ENCODE results near the gene NSUN3.

The NSUN3 gene

GRCh38 chr3:94082391-94082937 lies 19.6 kb downstream of the NSUN3 start:
- FAIRE-seq (no peak), DNase-seq (ENCODE audit: insufficient read length, low spot score) (no peak)

GRCh38 chr3:94083261-94083660 lies 20.4 kb downstream of the NSUN3 start:
- FAIRE-seq: no peak
- no peak for DNase-seq (ENCODE audit: insufficient read length, low spot score)

More at GRCh38 chr3:94082391-94082937, 19.6 kb downstream of the NSUN3 start:
- no peak for TF ChIP-seq CTCF (IDR thresholded peaks at IDR 0.05; ENCODE audit: insufficient read depth, missing control alignments)

GRCh38 chr3:94089126-94089525 lies 26.3 kb downstream of the NSUN3 start:
- DNase-seq (ENCODE audit: insufficient read length, low spot score) (no peak), FAIRE-seq (no peak)
- no peak for TF ChIP-seq CTCF (IDR thresholded peaks at IDR 0.05; ENCODE audit: insufficient read depth, missing control alignments)

More at GRCh38 chr3:94083261-94083660, 20.4 kb downstream of the NSUN3 start:
- TF ChIP-seq CTCF (IDR thresholded peaks at IDR 0.05; ENCODE audit: insufficient read depth, missing control alignments): no peak

- FAIRE-seq (no peak), DNase-seq (ENCODE audit: insufficient read length, low spot score) (no peak)
- TF ChIP-seq CTCF (IDR thresholded peaks at IDR 0.05; ENCODE audit: insufficient read depth, missing control alignments): no peak
Observed at GRCh38 chr3:94092086-94092485, 29.2 kb downstream of the NSUN3 start.

DNA sequence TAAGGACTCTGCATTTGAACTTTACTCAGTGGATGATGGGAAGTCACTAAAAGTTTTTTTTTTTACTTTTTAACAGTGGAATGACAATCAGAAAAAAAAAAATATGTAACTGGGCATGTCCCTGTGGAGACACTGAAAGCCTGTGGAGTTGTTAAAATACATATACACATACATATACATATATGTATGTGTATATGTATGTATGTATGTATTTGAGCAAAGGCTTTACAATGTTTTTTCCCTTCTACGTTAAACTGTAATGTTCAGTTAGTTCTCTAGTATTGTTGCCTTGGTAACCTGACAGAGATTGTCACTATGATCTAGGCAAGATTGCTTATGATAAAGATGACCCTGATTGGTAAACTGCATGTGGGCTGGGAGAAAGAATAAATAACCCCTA lies 30.3 kb downstream of the NSUN3 start:
- TF ChIP-seq CTCF (IDR thresholded peaks at IDR 0.05; ENCODE audit: insufficient read depth, missing control alignments): no peak
- no peak for FAIRE-seq
- no peak for DNase-seq (ENCODE audit: insufficient read length, low spot score)

DNA sequence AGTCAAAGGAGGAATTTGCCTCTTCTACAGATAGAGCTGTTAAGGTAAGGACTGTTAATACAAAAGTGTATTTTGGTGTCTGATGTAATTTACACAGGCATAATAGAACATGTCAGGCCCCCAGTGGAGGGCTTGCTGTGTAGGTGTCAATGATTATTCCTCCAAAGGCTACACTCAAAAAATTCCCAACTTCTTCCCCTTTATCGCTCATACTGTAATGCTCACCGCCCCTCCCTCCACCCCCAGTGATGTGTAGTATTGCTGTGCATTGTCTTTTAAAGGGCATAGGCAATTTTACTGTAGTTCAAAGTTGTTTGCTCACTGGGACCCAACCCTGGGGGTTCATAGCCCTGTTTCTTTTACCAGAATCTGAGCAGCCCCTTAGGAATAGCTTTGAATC lies 32.2 kb downstream of the NSUN3 start:
- no peak for DNase-seq (ENCODE audit: insufficient read length, low spot score)
- no peak for TF ChIP-seq CTCF (IDR thresholded peaks at IDR 0.05; ENCODE audit: insufficient read depth, missing control alignments)
- FAIRE-seq: no peak

GRCh38 chr3:94098452-94098851 lies 35.6 kb downstream of the NSUN3 start:
- DNase-seq (ENCODE audit: insufficient read length, low spot score) (no peak), FAIRE-seq (no peak)
- TF ChIP-seq CTCF (IDR thresholded peaks at IDR 0.05; ENCODE audit: insufficient read depth, missing control alignments): no peak
